Tibial artery (tissue), 4 donors: ENCODE results near the gene NUDT19.
"Not testable (repeated sequence)": the region's sequence is repeated elsewhere in the genome, so short reads cannot be mapped to it uniquely, and the experiment has no call there.

Experiments
- DNase-seq, 2 donors: peaks; one replicate each; pipeline ENCODE4 v3.0.0-alpha.2; 2019
- H3K27ac ChIP-seq, 2 donors: fragments of 200-600 bp; sonication (generic) in 1 of 2; 1 replicate in 1 of 2; 2 replicates in 1 of 2; pipeline ENCODE4 v1.5.1; 2018 to 2019; ENCODE audit warnings: mild to moderate bottlenecking in 1 of 2
- H3K27me3 ChIP-seq, 2 donors: fragments of 200-600 bp; sonication (generic) in 1 of 2; one replicate each; pipeline versions ENCODE4 v1.5.1 to v1.6.0; 2016 to 2019
- H3K36me3 ChIP-seq, 3 donors: fragments of 200-600 bp; sonication (generic) in 2 of 3; one replicate each; pipeline ENCODE4 v1.5.1; 2016 to 2019; ENCODE audit warnings: mild to moderate bottlenecking in 2 of 3
- H3K4me1 ChIP-seq, 4 donors: fragments of 200-600 bp; sonication (generic) in 2 of 4; 1 replicate in 3 of 4; 2 replicates in 1 of 4; pipeline ENCODE4 v1.5.1; 2016 to 2019
- H3K4me3 ChIP-seq, 2 donors: fragments of 200-600 bp; sonication (generic) in 1 of 2; 1 replicate in 1 of 2; 2 replicates in 1 of 2; pipeline ENCODE4 v1.5.1; 2018 to 2019; ENCODE audit warnings: mild to moderate bottlenecking in 2 of 2
- H3K9me3 ChIP-seq, 3 donors: fragments of 200-600 bp; sonication (generic) in 1 of 3; one replicate each; pipeline ENCODE4 v1.5.1; 2016 to 2019
- intact Hi-C: fragments of 100-400 bp; cut with DNase I; formaldehyde crosslinking; loops from one replicate; pipeline ENCODE4 v1.15.0; 2023; ENCODE audit warnings: low total_unique reads
- TF ChIP-seq, protein P1 (sequence below), 2 experiments: fragments of 200-600 bp in 1 of 2; fragments of 450-650 bp in 1 of 2; IDR thresholded peaks; one replicate each; pipeline ENCODE4 v1.5.1; 2017 to 2019; ENCODE audit warnings: antibody characterized with exemption in 2 of 2, mild to moderate bottlenecking in 1 of 2, moderate library complexity in 1 of 2

NUDT19 gene

DNA sequence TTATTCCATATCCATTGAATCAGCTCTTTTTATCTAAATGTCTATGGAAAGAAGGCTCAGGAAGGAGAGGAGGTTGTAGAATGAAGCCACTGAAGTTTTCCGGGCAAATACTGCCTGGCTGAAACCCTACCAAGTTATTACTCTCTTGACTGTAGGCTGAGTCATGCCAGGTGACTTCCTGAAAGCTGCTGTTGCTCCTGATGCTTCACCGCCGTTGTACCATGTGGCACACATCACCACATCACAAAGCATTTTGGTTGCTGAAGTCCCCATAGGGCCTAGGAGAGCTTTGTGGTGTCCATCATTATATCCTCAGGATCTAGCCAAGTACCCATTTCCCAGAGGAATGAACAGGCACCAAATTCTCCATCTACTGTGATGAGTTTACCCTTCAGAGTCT, 16.8 kb downstream of the NUDT19 start:
- H3K4me3 ChIP-seq = no peak overlapping the region
- no peak for DNase-seq
- H3K36me3 ChIP-seq = peaks cover 24 to 49% (median 32%) of the 10 kb centered on the region in 3 donors
- H3K27me3 ChIP-seq = no peaks in the 10 kb centered on the region
- no peak overlapping the region for H3K27ac ChIP-seq
- H3K9me3 ChIP-seq = peaks cover 4 to 13% (median 10%) of the 10 kb centered on the region in 3 donors
- H3K4me1 ChIP-seq = no peaks in the 10 kb centered on the region
- TF ChIP-seq, protein P1, sequence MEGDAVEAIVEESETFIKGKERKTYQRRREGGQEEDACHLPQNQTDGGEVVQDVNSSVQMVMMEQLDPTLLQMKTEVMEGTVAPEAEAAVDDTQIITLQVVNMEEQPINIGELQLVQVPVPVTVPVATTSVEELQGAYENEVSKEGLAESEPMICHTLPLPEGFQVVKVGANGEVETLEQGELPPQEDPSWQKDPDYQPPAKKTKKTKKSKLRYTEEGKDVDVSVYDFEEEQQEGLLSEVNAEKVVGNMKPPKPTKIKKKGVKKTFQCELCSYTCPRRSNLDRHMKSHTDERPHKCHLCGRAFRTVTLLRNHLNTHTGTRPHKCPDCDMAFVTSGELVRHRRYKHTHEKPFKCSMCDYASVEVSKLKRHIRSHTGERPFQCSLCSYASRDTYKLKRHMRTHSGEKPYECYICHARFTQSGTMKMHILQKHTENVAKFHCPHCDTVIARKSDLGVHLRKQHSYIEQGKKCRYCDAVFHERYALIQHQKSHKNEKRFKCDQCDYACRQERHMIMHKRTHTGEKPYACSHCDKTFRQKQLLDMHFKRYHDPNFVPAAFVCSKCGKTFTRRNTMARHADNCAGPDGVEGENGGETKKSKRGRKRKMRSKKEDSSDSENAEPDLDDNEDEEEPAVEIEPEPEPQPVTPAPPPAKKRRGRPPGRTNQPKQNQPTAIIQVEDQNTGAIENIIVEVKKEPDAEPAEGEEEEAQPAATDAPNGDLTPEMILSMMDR (IDR thresholded peaks at IDR 0.05) = no peak
- intact Hi-C loops = no loop called here

DNA sequence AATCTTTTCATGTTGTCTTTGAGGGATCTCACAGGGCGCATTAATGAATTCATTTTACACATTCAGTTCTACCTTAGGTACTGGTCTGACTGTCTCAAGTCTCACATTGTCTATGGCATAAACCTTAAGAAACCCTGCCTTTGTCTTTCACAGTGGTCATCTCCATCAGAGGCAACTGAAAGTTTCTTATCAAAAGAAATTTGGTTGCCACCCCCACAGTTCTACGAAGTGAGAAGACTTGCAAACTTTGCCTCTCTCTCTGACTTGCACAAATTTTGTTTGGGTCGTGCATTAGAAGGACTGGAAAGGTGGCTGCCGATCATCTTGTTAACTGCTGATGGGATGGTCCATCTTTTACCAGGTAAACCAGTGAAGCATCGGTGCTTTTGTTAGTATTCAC, 17.4 kb downstream of the NUDT19 start:
- Histone ChIP-seq H3K4me3 (no peak overlapping the region), H3K36me3 (peaks cover 22 to 50% (median 28%) of the 10 kb centered on the region in 3 donors), H3K4me1 (no peaks in the 10 kb centered on the region), H3K9me3 (peaks cover 1 to 8% (median 5%) of the 10 kb centered on the region in 3 donors), H3K27ac (no peak overlapping the region), H3K27me3 (no peaks in the 10 kb centered on the region)
- TF ChIP-seq, protein P1 (IDR thresholded peaks at IDR 0.05) = no peak
- no peak for DNase-seq
- intact Hi-C loops = no loop called here

DNA sequence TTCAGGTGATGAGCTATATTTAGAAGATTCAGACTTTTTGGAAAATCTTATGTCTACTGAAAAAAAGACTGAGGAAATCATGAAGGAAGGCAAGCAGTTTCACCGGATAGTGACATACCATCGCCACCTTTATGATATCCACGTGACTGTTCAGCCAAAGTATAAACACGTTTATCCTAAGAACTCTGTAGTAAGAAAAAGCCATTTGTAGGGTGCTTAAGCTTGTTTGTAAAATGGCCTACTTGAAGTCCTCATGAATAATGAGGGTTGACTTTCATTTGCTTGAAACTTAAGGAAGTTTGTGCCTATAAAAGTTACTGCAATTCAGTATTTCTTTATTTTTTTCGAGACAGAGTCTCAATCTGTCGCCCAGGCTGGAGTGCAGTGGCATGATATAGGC, 20.1 kb downstream of the NUDT19 start:
- Histone ChIP-seq H3K27ac (no peak overlapping the region), H3K36me3 (peaks cover 20 to 57% (median 33%) of the 10 kb centered on the region in 3 donors)
- intact Hi-C loops = no loop called here

DNA sequence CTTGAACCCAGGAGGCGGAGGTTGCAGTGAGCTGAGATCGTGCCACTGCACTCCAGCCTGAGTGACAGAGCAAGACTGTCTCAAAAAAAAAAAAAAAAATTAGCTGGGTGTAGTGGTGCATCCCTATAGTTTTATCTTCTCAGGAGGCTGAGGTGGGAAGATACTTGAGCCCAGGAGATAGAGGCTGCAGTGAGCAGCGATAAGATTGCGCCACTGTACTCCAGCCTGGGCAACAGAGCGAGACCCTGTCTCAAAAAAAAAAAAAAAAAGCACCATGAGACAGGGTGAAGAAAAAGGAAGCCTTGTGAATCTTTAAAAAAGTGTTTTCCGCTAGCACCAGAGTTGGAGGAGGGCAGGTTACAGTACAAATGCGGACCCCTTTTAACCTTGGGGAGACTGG, 24.6 kb downstream of the NUDT19 start:
- H3K27ac ChIP-seq, H3K4me3 ChIP-seq, H3K4me1 ChIP-seq, H3K9me3 ChIP-seq, H3K27me3 ChIP-seq, intact Hi-C loops, DNase-seq: not testable (repeated sequence)
- H3K36me3 ChIP-seq = peaks cover 20 to 41% (median 26%) of the 10 kb centered on the region in 3 donors

More for the DNA sequence above, 20.1 kb downstream of the NUDT19 start:
- no peaks in the 10 kb centered on the region for H3K27me3 ChIP-seq
- no peaks in the 10 kb centered on the region for H3K9me3 ChIP-seq
- no peaks in the 10 kb centered on the region for H3K4me1 ChIP-seq
- no peak overlapping the region for H3K4me3 ChIP-seq
- DNase-seq = no peak
- TF ChIP-seq, protein P1 (IDR thresholded peaks at IDR 0.05) = no peak

DNA sequence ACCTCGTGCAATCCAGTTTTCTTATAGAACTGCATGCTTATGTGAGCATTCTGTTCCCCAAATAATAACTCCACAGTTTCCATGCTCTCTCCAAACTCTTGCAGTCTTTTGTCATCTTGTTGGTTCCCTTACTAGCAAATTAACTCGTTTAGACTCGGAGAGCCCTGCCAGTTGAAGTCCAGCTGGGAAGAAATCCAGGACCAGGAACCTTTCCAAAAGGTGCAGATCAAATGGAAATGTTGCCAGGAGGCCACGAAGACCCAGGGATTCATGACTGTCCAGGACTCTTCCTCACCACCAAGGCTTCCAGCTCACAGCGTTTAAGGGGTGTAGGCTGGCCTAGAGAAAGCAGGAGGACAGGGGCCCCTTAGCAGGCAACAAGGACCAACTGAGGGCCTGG, 25.9 kb downstream of the NUDT19 start:
- intact Hi-C loops = no loop called here
- Histone ChIP-seq H3K9me3 (no peaks in the 10 kb centered on the region), H3K27me3 (no peaks in the 10 kb centered on the region), H3K36me3 (peaks cover 12 to 32% (median 17%) of the 10 kb centered on the region in 3 donors), H3K27ac (no peak overlapping the region), H3K4me3 (no peak overlapping the region), H3K4me1 (no peaks in the 10 kb centered on the region)
- TF ChIP-seq, protein P1 (IDR thresholded peaks at IDR 0.05) = no peak
- DNase-seq = no peak

DNA sequence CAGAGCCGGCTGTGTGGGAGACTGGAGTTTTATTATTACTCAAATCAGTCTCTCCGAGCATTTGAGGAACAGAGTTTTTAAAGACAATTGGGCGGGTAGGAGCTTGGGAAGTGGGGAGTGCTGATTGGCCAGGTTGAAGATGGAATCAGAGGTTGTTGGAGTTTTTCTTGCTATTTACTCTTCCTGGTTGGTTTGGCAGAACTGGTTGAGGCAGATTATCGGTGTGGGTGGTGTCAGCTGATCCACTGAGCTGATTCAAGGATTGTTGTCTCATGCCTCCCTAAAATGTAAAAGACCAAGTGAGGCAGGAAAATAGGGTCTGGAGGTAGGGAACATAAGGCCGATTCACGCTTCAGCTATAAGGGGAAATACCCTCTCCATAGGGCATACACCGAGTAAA, 26.7 kb downstream of the NUDT19 start:
- no peaks in the 10 kb centered on the region for H3K4me1 ChIP-seq
- intact Hi-C loops = no loop called here
- TF ChIP-seq, protein P1 (IDR thresholded peaks at IDR 0.05) = no peak
- peaks cover 7 to 24% (median 17%) of the 10 kb centered on the region in 3 donors for H3K36me3 ChIP-seq
- no peaks in the 10 kb centered on the region for H3K27me3 ChIP-seq
- H3K9me3 ChIP-seq = no peaks in the 10 kb centered on the region
- no peak overlapping the region for H3K27ac ChIP-seq
- DNase-seq = no peak
- no peak overlapping the region for H3K4me3 ChIP-seq
